Neuronal stem cell (in vitro differentiated cells): ENCODE measurements around the gene WDR72.

Experiments used
- DNase-seq: peaks from one replicate; pipeline ENCODE4 v3.0.0-alpha.2; 2013; ENCODE audit warnings: low spot score
- H2AFZ ChIP-seq: one replicate; pipeline ENCODE4 v1.6.1; 2013; ENCODE audit warnings: mild to moderate bottlenecking, low read length, inconsistent platforms
- H2AK5ac ChIP-seq: 2 replicates; pipeline ENCODE4 v1.6.1; 2013; ENCODE audit warnings: low read depth, mild to moderate bottlenecking, inconsistent platforms, low read length, moderate library complexity, mixed read lengths
- H2BK120ac ChIP-seq: 2 replicates; pipeline ENCODE4 v1.6.1; 2013; ENCODE audit warnings: low read depth, mild to moderate bottlenecking, inconsistent platforms, low read length, moderate library complexity, mixed read lengths
- H2BK12ac ChIP-seq: one replicate; pipeline ENCODE4 v1.6.1; 2013; ENCODE audit warnings: low read length, inconsistent platforms
- H2BK15ac ChIP-seq: 2 replicates; pipeline ENCODE4 v1.6.1; 2013; ENCODE audit warnings: mild to moderate bottlenecking, low read length, inconsistent platforms, mixed read lengths
- H2BK5ac ChIP-seq: one replicate; pipeline ENCODE4 v1.6.1; 2013; ENCODE audit warnings: inconsistent platforms, mild to moderate bottlenecking, low read length, moderate library complexity
- H3K14ac ChIP-seq: one replicate; pipeline ENCODE4 v1.6.1; 2013; ENCODE audit warnings: low read length, inconsistent platforms
- H3K18ac ChIP-seq: 2 replicates; pipeline ENCODE4 v1.6.1; 2013; ENCODE audit warnings: low read length, inconsistent platforms
- H3K23ac ChIP-seq: 2 replicates; pipeline ENCODE4 v1.6.1; 2013; ENCODE audit warnings: low read depth, mild to moderate bottlenecking, mixed read lengths, low read length, inconsistent platforms; ENCODE audit not compliant: poor library complexity
- H3K27ac ChIP-seq: replicated peaks from 3 replicates; pipeline ENCODE4 v1.5.1; 2013; ENCODE audit warnings: low read length, inconsistent platforms
- H3K27me3 ChIP-seq, 3 experiments: 2 replicates each; pipeline ENCODE4 v1.6.1; 2013; ENCODE audit warnings: low read length in 3 of 3, mild to moderate bottlenecking in 2 of 3, inconsistent platforms in 1 of 3, low read depth in 1 of 3, mixed read lengths in 1 of 3, moderate library complexity in 1 of 3; ENCODE audit not compliant: control insufficient read depth in 3 of 3, insufficient read depth in 3 of 3
- H3K36me3 ChIP-seq, 2 donors: replicated peaks in 1 of 2; 2 replicates each; pipeline ENCODE4 v1.6.1; 2013; ENCODE audit warnings: low read length in 2 of 2; ENCODE audit not compliant: control insufficient read depth in 2 of 2, insufficient read depth in 2 of 2
- H3K4ac ChIP-seq: 2 replicates; pipeline ENCODE4 v1.6.1; 2013; ENCODE audit warnings: inconsistent platforms, mild to moderate bottlenecking, low read length, moderate library complexity
- H3K4me1 ChIP-seq, 2 donors: 1 replicate in 1 of 2; 2 replicates in 1 of 2; pipeline ENCODE4 v1.6.1; 2013; ENCODE audit warnings: low read length in 2 of 2, low read depth in 1 of 2; ENCODE audit not compliant: control insufficient read depth in 2 of 2, insufficient read depth in 1 of 2
- H3K4me2 ChIP-seq: one replicate; pipeline ENCODE4 v1.6.1; 2013; ENCODE audit warnings: mild to moderate bottlenecking, low read length, inconsistent platforms; ENCODE audit not compliant: insufficient read depth, poor library complexity, severe bottlenecking
- H3K4me3 ChIP-seq, 2 donors: 2 replicates each; pipeline ENCODE4 v1.5.1; 2013; ENCODE audit warnings: low read length in 2 of 2, mild to moderate bottlenecking in 2 of 2, inconsistent platforms in 1 of 2, moderate library complexity in 1 of 2
- H3K79me1 ChIP-seq: one replicate; pipeline ENCODE4 v1.6.1; 2013; ENCODE audit warnings: low read depth, mild to moderate bottlenecking, inconsistent platforms, low read length, moderate library complexity
- H3K9ac ChIP-seq: one replicate; pipeline ENCODE4 v1.6.1; 2013; ENCODE audit warnings: mild to moderate bottlenecking, low read depth, low read length, inconsistent platforms; ENCODE audit not compliant: poor library complexity
- H3K9me3 ChIP-seq, 2 donors: replicated peaks in 1 of 2; 2 replicates each; pipeline versions ENCODE3 to v1.6.1; 2013; ENCODE audit warnings: low read length in 2 of 2, mild to moderate bottlenecking in 2 of 2, inconsistent platforms in 1 of 2, low read depth in 1 of 2, mixed read lengths in 1 of 2, moderate library complexity in 1 of 2; ENCODE audit not compliant: control insufficient read depth in 2 of 2, insufficient read depth in 1 of 2
- H4K8ac ChIP-seq: one replicate; pipeline ENCODE4 v1.6.1; 2013; ENCODE audit warnings: low read depth, mild to moderate bottlenecking, inconsistent platforms, low read length, moderate library complexity
- H4K91ac ChIP-seq: one replicate; pipeline ENCODE4 v1.6.1; 2013; ENCODE audit warnings: low read length, low read depth, mild to moderate bottlenecking, inconsistent platforms; ENCODE audit not compliant: poor library complexity
- WGBS, 2 donors: extraction: QIAGEN DNeasy Blood & Tissue Kit; methylation state at CpG; one replicate each; pipeline ENCODE4 v1.1.7; 2013; ENCODE audit warnings: missing lambda C conversion rate in 2 of 2, mixed read lengths in 1 of 2; ENCODE audit not compliant: insufficient read length in 2 of 2, insufficient replicate concordance in 1 of 2; ENCODE audit errors: extremely low coverage in 2 of 2; 5-methylcytosine and 5-hydroxymethylcytosine counted together

WDR72 gene

DNA sequence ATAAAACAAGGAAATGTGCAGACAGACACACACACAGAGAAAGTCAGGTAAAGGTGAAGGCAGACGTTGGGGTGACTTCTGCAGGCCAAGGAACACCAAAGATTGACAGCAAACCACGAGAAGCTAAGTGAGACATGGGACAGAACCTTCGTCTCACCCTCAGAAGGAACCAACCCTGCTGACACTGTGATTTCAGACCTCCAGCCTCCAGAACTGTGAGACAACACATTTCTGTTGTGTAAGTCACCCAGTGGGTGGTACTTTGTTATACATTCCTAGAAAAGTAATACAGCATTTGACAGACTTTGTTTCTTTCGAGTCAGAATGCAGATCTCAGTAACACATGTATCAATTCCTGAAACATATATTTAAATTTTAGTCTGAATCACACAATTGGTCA lies 7.1 kb downstream of the WDR72 start:
- no peak overlapping the region for H2AK5ac ChIP-seq
- no peaks in the 10 kb centered on the region for H3K4me1 ChIP-seq
- no peak overlapping the region for H2BK120ac ChIP-seq
- no peak overlapping the region for H3K14ac ChIP-seq
- H3K79me1 ChIP-seq: no peaks in the 10 kb centered on the region
- no peak overlapping the region for H3K18ac ChIP-seq
- no peak overlapping the region for H4K8ac ChIP-seq
- H3K27me3 ChIP-seq: peaks cover 0 to 8% (median 0%) of the 10 kb centered on the region in 3 experiments
- H2AFZ ChIP-seq: no peak overlapping the region
- H3K9me3 ChIP-seq: no peaks in the 10 kb centered on the region
- no peaks in the 10 kb centered on the region for H3K36me3 ChIP-seq
- H3K23ac ChIP-seq: no peak overlapping the region
- H3K4me2 ChIP-seq: no peak overlapping the region
- no peak overlapping the region for H2BK12ac ChIP-seq
- no peak overlapping the region for H3K4me3 ChIP-seq
- H3K27ac ChIP-seq: no peak overlapping the region
- H4K91ac ChIP-seq: no peak overlapping the region
- H2BK5ac ChIP-seq: no peak overlapping the region
- WGBS, 2 donors: no CpG with 5 or more reads among the region's 4 CpGs
- H3K4ac ChIP-seq: no peak overlapping the region
- H2BK15ac ChIP-seq: no peak overlapping the region
- DNase-seq: no peak
- H3K9ac ChIP-seq: no peak overlapping the region

DNA sequence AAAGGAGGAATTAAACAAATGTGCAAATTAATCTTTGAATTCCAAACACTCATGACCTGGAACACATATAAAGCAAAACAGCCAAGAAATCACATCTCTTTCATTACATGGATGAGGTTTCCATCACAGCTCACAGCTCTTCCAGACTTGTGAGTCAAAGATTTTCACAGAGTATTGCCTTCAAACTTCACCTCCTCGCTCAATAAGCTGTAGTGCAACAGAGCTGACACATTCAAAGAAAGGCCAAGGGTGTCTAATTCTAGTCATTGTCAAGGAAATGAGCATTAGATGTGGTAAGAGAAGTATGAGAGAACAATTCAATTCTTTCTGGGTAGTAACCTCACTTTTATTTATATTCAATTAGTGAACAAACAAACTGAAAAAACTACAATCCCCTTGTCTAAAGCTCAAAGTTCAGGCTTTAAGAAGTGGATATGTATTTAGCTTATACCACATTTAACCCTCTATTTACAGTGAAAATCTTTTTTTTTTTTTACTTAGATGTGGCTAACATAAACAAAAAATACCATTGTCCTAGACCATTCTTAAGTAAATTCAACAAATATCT lies 11.9 kb downstream of the WDR72 start:
- no peak overlapping the region for H3K27ac ChIP-seq
- no peak overlapping the region for H2AK5ac ChIP-seq
- H3K36me3 ChIP-seq: no peaks in the 10 kb centered on the region
- no peak overlapping the region for H3K23ac ChIP-seq
- no peak overlapping the region for H3K4ac ChIP-seq
- H2BK120ac ChIP-seq: no peak overlapping the region
- no peak overlapping the region for H4K8ac ChIP-seq
- H3K4me1 ChIP-seq: no peaks in the 10 kb centered on the region
- H3K79me1 ChIP-seq: no peaks in the 10 kb centered on the region
- no peak overlapping the region for H2AFZ ChIP-seq
- H3K27me3 ChIP-seq: no peaks in the 10 kb centered on the region
- no peak for DNase-seq
- H3K18ac ChIP-seq: no peak overlapping the region
- H3K4me3 ChIP-seq: no peak overlapping the region
- H3K9ac ChIP-seq: no peak overlapping the region
- no peak overlapping the region for H2BK15ac ChIP-seq
- no peak overlapping the region for H3K14ac ChIP-seq
- no peak overlapping the region for H4K91ac ChIP-seq
- H3K4me2 ChIP-seq: no peak overlapping the region
- no peak overlapping the region for H2BK5ac ChIP-seq
- H3K9me3 ChIP-seq: no peaks in the 10 kb centered on the region
- WGBS, 2 donors: no CpG with 5 or more reads among the region's 1 CpG
- H2BK12ac ChIP-seq: no peak overlapping the region

DNA sequence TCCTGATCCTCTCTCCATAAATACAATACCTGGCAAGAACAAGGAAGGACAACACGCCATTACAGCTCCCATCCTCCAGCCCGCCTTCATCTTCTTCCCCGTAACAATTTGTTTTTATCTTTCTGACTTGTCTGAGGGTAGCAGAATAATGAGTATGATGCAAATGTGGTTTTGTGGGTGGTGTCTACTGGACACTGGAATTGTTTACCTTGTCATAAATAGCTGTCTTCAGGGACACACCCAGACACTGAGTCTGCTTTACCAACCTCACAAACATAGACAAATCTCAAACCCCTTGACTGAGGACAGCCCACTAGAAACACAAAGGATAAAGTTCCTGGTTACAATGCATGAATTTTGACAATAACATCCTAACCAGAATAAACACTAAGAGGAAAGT lies 13.4 kb downstream of the WDR72 start:
- Histone ChIP-seq H3K4ac (no peak overlapping the region), H4K91ac (no peak overlapping the region), H3K27ac (no peak overlapping the region), H3K9me3 (no peaks in the 10 kb centered on the region), H3K4me2 (no peak overlapping the region), H3K27me3 (no peaks in the 10 kb centered on the region), H4K8ac (no peak overlapping the region), H3K36me3 (no peaks in the 10 kb centered on the region), H2BK12ac (no peak overlapping the region), H2AFZ (no peak overlapping the region), H2BK15ac (no peak overlapping the region), H2BK120ac (no peak overlapping the region), H3K4me1 (no peaks in the 10 kb centered on the region), H3K14ac (no peak overlapping the region), H2BK5ac (no peak overlapping the region), H3K4me3 (no peak overlapping the region), H3K23ac (no peak overlapping the region), H3K18ac (no peak overlapping the region), H3K9ac (no peak overlapping the region), H3K79me1 (no peaks in the 10 kb centered on the region), H2AK5ac (no peak overlapping the region)
- WGBS, 2 donors: no CpG with 5 or more reads among the region's 3 CpGs
- DNase-seq: no peak

DNA sequence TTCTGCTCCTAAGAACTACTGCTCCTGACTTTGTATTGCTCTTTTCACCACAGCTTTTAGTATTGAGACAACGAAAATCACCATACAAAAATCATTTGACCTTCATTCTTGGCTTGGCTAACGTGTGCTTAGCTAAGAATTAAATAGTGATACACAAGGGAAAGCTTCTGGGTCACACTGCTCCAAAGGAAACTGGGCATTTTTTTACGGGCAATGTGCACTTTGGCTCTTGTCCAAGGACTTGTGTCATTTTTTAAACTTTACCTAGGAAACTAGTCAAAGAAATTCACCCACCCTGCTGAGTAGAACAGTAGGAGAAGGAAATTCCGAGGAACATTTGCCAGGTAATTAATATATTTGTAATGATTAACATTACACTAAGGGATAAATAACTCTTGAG lies 19.8 kb downstream of the WDR72 start:
- Histone ChIP-seq H3K9ac (no peak overlapping the region), H2AFZ (no peak overlapping the region), H3K36me3 (no peaks in the 10 kb centered on the region), H3K79me1 (no peaks in the 10 kb centered on the region), H3K9me3 (no peaks in the 10 kb centered on the region), H3K4me1 (no peaks in the 10 kb centered on the region), H3K4me2 (no peak overlapping the region), H3K27ac (no peak overlapping the region), H2BK120ac (no peak overlapping the region), H3K27me3 (peaks cover 0 to 4% (median 0%) of the 10 kb centered on the region in 3 experiments), H2AK5ac (no peak overlapping the region), H3K4me3 (no peak overlapping the region), H2BK5ac (no peak overlapping the region), H3K23ac (no peak overlapping the region), H4K8ac (no peak overlapping the region), H2BK12ac (no peak overlapping the region), H2BK15ac (no peak overlapping the region), H3K14ac (no peak overlapping the region), H4K91ac (no peak overlapping the region), H3K4ac (no peak overlapping the region), H3K18ac (no peak overlapping the region)
- no CpG with 5 or more reads among the region's 4 CpGs for WGBS, 2 donors
- DNase-seq: no peak
